ENCODE measurements around the gene TRAPPC12.
"Not testable (repeated sequence)": the region's sequence is repeated elsewhere in the genome, so short reads cannot be mapped to it uniquely, and the experiment has no call there.

Gene TRAPPC12

GRCh38 chr2:3515438-3515837 lies 135.9 kb downstream of the TRAPPC12 start:
- DNase-seq (ENCODE audit: low spot score), result not testable (repeated sequence)

DNA sequence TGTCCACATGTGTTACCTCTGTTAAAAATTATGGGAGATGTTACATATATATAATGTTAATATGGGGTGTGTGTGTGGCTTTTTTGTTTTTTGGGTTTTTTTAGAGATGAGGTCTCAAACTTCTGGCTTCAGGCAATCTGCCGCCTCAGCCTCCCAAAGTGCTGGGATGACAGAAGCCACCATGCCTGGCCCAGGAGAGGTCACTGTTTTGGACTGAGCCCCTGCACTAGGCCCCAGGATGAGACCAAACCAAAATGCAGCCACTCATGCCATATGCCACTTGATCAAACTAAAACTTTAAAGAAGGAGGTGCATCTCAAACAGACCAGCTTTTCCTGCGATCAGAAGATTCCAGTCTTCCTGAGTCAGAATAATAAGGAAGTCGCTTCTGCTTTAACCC lies 137.3 kb downstream of the TRAPPC12 start:
- DNase-seq (ENCODE audit: low spot score), result no peak

DNA sequence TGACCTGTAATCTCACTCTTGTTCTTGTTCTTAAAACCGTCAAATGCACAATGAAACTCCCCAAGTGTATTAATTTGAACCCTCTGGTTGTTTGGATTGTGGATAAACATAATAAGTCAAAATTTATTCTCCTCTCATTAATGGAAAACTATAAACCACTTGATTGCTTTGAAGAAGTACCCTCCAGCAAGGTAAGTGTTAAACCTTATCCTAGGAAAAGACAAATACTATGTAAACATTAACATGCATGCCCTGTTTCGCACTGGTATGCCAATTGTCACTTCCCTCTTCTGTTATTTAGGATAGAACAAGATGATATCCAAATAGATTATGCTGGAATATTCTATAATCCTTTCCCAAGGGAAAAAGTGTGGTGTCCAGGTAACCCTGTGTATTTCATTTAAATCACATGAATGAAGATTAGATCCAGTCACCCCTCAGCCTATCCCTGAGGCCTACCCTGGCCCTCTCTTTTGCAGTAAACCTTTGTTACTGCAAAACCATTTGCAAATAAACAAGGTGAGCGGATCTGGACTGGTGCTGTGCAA lies 138.5 kb downstream of the TRAPPC12 start:
- DNase-seq (ENCODE audit: low spot score), result no peak

- DNase-seq (ENCODE audit: low spot score), result peak; percentile 99
These were observed 139.2 kb downstream of the TRAPPC12 start for GRCh38 chr2:3518496-3519254.

DNA sequence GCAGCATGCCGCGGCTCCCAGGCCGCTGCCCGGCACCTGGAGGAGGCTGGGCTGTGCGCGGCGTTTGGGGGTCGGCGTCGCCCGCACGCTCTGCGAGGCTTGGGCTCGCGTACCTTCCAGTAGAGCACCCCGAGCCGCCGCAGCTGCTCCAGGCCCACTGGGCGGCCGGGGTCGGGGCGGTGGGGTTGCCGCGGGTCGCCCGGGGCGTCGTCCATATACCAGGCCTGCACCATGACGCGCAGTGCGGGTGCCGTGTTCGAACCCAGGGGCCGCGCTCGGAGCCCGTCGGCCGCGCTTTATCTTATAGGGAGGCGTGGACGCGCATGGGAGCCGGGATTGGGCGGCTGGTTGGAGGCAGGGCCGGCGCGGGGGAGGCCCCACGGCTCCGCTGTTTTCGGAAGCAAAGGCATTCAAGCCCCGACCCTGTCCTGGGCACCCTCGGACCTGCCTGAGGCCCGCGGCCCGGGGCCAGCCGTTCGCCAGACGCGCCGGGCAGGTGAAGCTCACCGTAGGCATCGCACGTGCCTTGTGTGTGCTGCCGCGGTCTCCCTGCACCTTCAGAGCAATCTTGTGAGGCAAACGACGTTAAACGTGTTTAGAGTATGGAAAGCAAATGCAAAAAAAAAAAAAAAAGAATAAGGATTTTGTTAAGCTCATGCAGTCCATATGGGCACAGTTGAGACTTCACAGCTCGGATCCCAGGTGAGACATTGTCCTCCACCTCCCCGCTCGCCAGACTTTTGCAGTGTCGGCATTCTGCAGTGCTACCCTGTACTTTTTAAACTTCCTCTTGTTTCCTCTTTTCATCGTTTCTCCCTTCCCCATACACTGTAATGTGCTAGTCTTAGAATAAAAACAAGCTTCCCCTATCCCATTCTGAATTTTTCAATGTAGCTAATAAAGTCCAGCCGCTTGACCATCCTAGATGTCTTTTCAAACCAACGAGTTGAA lies 140.0 kb downstream of the TRAPPC12 start, which contains the start of gene ADI1:
ADI1 (minus strand) TSS at position 277 of the 951 bp plus-strand sequence; CDS start at position 233, 44 bp downstream.
- DNase-seq (ENCODE audit: low spot score), result peak; percentile 80

GRCh38 chr2:3520591-3520990 lies 141.1 kb downstream of the TRAPPC12 start:
- no peak for DNase-seq (ENCODE audit: low spot score)

DNA sequence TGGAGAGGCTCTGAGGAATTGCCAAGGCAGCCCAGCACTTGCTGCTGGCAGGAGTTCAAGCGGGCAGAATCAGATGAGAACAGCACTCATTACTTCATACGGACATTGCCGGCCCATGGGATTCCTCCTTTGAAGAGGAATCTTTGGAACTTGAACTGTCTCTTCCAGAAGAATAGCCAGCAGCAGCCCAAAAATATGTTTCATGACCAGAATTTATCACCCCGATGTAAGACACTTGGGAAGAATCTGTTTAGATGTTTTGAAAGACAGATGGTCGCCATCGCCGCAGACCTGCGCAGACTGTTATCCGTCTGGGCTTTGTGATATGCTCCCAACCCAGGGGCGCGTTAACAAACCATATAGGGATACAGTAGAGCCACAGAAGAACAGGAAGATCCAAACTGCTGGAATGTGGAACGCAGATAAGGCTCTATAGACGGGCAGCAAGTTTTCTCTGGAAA lies 143.5 kb downstream of the TRAPPC12 start:
- no peak for DNase-seq (ENCODE audit: low spot score)

- no peak for DNase-seq (ENCODE audit: low spot score)
These were observed 144.1 kb downstream of the TRAPPC12 start for GRCh38 chr2:3523551-3524041.

- DNase-seq (ENCODE audit: low spot score), result no peak
These were observed 147.4 kb downstream of the TRAPPC12 start for GRCh38 chr2:3526871-3527270.

GRCh38 chr2:3527886-3528785 lies 148.6 kb downstream of the TRAPPC12 start:
- no peak for DNase-seq (ENCODE audit: low spot score)
